DMS53 treated with DMSO at 0.1 percent for 48 hours (cell line): Measurements from ENCODE around the gene SEC14L6.

Experiments
- DNase-seq: peaks from one replicate; lab custom pipeline; 2025; ENCODE audit not compliant: unreplicated experiment; lab: John Stamatoyannopoulos, UW

SEC14L6 gene

GRCh38 chr22:30500628-30501027, 45.9 kb downstream of the SEC14L6 start:
- no peak for DNase-seq

GRCh38 chr22:30497466-30498150, 48.9 kb downstream of the SEC14L6 start:
- DNase-seq, result no peak

GRCh38 chr22:30495041-30495784, 51.3 kb downstream of the SEC14L6 start:
- no peak for DNase-seq

GRCh38 chr22:30492144-30492543, 54.4 kb downstream of the SEC14L6 start:
- DNase-seq, result no peak

GRCh38 chr22:30491381-30491780, 55.2 kb downstream of the SEC14L6 start:
- no peak for DNase-seq

- no peak for DNase-seq
Observed at GRCh38 chr22:30490399-30490798, 56.1 kb downstream of the SEC14L6 start.

GRCh38 chr22:30488121-30488520, 58.4 kb downstream of the SEC14L6 start:
- no peak for DNase-seq

- no peak for DNase-seq
Observed at GRCh38 chr22:30486661-30487115, 59.9 kb downstream of the SEC14L6 start.

- DNase-seq, result no peak
Observed at GRCh38 chr22:30486118-30486517, 60.4 kb downstream of the SEC14L6 start.

GRCh38 chr22:30485362-30485988, 61.1 kb downstream of the SEC14L6 start:
- no peak for DNase-seq

GRCh38 chr22:30483169-30483568, 63.4 kb downstream of the SEC14L6 start:
- DNase-seq, result no peak

GRCh38 chr22:30481711-30482110, 64.8 kb downstream of the SEC14L6 start:
- DNase-seq, result no peak

- DNase-seq, result no peak
Observed at GRCh38 chr22:30479981-30480380, 66.6 kb downstream of the SEC14L6 start.

GRCh38 chr22:30474683-30475424, 71.7 kb downstream of the SEC14L6 start:
- DNase-seq, result peak; percentile 0

GRCh38 chr22:30474121-30474520, 72.4 kb downstream of the SEC14L6 start:
- no peak for DNase-seq

GRCh38 chr22:30472994-30473720, 73.4 kb downstream of the SEC14L6 start:
- no peak for DNase-seq
